ENCODE results near the gene C9orf50.

DNA sequence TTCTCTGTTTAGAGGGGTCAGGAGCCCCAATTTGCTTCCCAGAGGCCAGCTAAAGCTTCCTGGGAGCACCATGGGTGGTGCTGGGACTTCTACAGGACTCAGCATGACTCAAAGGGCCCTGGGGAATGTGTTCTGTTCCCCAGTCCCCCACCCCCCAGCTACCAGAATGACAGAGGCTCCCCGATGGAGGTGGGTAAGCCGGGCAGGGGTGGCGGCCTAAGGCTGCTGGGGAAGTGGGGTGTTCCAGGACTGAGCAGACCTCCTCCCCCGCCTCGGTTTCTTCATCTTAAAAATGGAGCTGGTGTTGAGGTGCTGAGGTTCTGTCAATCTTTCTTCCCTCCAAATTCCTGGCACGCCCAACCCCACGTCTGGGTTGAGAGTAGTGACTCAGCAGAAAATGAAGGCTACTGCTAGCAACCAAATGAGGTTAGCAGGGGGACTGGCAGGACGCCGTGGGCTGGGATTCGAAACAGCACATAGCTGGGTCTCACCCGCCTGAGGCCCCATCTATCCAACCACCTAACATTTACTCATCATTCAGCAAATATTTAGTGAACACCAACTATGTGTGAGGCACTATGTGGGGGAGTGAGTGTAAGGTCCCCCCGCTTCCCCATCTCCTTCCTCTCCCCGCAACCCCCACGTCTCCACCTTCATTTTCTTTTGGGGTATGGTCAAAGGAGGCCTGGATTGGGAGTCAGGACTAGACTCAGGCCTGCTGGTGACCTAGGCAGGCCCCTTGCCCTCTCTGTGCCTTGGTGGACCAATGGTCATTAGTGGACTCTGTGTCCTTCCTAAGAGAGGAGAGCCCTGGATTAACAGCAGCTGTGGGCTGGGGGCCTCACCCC is 50.2 kb downstream of the C9orf50 start:
- TF ChIP-seq, protein P1, sequence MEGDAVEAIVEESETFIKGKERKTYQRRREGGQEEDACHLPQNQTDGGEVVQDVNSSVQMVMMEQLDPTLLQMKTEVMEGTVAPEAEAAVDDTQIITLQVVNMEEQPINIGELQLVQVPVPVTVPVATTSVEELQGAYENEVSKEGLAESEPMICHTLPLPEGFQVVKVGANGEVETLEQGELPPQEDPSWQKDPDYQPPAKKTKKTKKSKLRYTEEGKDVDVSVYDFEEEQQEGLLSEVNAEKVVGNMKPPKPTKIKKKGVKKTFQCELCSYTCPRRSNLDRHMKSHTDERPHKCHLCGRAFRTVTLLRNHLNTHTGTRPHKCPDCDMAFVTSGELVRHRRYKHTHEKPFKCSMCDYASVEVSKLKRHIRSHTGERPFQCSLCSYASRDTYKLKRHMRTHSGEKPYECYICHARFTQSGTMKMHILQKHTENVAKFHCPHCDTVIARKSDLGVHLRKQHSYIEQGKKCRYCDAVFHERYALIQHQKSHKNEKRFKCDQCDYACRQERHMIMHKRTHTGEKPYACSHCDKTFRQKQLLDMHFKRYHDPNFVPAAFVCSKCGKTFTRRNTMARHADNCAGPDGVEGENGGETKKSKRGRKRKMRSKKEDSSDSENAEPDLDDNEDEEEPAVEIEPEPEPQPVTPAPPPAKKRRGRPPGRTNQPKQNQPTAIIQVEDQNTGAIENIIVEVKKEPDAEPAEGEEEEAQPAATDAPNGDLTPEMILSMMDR (IDR thresholded peaks at IDR 0.05), result no peak
- TF ChIP-seq POLR2AphosphoS5 (IDR thresholded peaks at IDR 0.05), result no peak

Measured in breast epithelium (tissue), 3 donors.